Fibroblast of mammary gland (primary cell): ENCODE data around the gene PKP1.

ENCODE experiments used
- DNase-seq: peaks from one replicate; pipeline ENCODE4 v3.0.0-alpha.2; 2010; ENCODE audit warnings: low read depth
- H3K4me3 ChIP-seq: 2 replicates; pipeline ENCODE4 v1.5.1; 2011; ENCODE audit warnings: low read depth, mild to moderate bottlenecking, low read length, moderate library complexity; ENCODE audit not compliant: control insufficient read depth
- TF ChIP-seq, protein P1 (sequence below): conservative IDR thresholded peaks from 2 replicates; pipeline ENCODE4 v1.5.1; 2011; ENCODE audit warnings: low read depth, low read length, inconsistent platforms; ENCODE audit not compliant: control insufficient read depth, insufficient read depth

PKP1 gene

GRCh38 chr1:201266276-201266675, 17.0 kb upstream of the PKP1 start:
- no peak overlapping the region for H3K4me3 ChIP-seq
- no peak for DNase-seq
- TF ChIP-seq, protein P1, sequence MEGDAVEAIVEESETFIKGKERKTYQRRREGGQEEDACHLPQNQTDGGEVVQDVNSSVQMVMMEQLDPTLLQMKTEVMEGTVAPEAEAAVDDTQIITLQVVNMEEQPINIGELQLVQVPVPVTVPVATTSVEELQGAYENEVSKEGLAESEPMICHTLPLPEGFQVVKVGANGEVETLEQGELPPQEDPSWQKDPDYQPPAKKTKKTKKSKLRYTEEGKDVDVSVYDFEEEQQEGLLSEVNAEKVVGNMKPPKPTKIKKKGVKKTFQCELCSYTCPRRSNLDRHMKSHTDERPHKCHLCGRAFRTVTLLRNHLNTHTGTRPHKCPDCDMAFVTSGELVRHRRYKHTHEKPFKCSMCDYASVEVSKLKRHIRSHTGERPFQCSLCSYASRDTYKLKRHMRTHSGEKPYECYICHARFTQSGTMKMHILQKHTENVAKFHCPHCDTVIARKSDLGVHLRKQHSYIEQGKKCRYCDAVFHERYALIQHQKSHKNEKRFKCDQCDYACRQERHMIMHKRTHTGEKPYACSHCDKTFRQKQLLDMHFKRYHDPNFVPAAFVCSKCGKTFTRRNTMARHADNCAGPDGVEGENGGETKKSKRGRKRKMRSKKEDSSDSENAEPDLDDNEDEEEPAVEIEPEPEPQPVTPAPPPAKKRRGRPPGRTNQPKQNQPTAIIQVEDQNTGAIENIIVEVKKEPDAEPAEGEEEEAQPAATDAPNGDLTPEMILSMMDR, result no peak

GRCh38 chr1:201266774-201267173, 16.5 kb upstream of the PKP1 start:
- TF ChIP-seq, protein P1, result no peak
- peak; percentile 92 for DNase-seq
- H3K4me3 ChIP-seq, result no peak overlapping the region

DNA sequence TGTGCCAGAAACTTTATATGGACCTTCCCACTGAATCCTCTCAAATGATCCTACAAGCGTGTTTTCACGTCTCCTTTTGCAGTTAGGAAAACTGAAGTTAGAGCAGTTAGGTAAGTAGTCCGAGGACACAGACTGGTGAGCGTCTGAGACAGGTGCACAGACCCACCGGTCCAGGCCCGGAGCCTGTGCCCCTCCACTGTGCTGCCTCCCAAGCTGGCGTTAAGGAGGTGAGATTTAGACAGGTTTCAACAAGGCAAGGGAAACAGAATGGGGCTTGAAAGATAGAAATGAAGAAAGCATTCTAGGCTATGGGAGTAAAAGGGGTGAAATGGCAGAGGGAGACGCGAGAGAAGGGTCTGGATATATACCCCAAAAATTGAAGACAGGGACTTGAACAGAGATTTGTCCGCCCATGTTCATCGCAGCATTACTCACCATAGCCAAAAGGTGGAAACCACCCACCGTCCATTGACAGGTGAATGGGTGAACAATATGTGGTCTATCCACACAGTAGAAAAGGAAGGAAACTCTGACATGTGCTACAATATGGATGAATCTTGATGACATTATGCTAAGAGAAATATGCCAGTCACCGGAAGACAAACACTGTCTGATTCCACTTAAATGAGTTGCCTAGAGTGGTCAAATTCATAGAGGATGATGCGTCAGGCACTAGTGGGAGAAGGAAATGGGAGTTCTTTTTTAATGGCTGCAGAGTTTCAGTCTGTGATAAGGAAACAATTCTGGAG, 15.7 kb upstream of the PKP1 start:
- DNase-seq, result peak; percentile 79

DNA sequence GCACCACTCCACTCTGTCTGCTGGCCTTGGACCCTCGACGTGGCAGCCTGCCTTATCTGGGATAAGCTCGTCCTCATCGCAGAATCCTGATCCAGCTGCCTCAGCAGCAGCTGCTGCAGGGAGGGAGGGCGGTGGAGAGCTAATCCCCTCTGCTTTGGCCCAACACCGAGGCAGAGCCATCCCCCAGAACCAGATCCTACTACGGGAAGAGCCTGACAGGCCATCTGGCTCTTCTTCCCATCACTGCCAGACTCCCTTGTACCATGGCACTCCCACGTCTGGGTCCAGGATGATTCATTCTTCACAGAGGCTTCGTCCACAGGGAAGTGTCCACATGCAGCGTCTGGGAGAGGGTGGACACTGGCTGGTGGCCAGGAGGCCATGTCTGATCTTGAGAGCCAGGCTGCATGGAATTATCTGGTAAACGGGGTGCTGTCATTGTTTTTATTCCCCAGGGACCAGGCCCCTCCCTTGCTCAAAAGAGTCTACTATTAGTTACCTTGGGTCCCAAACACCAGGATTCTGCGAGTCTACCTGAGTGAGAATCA, 14.6 kb upstream of the PKP1 start:
- no peak overlapping the region for H3K4me3 ChIP-seq
- TF ChIP-seq, protein P1, result no peak
- peak; percentile 91 for DNase-seq

More for the DNA sequence above, 15.7 kb upstream of the PKP1 start:
- no peak overlapping the region for H3K4me3 ChIP-seq
- TF ChIP-seq, protein P1, result no peak

GRCh38 chr1:201269281-201269680, 14.0 kb upstream of the PKP1 start:
- TF ChIP-seq, protein P1, result no peak
- H3K4me3 ChIP-seq, result no peak overlapping the region
- DNase-seq, result no peak

DNA sequence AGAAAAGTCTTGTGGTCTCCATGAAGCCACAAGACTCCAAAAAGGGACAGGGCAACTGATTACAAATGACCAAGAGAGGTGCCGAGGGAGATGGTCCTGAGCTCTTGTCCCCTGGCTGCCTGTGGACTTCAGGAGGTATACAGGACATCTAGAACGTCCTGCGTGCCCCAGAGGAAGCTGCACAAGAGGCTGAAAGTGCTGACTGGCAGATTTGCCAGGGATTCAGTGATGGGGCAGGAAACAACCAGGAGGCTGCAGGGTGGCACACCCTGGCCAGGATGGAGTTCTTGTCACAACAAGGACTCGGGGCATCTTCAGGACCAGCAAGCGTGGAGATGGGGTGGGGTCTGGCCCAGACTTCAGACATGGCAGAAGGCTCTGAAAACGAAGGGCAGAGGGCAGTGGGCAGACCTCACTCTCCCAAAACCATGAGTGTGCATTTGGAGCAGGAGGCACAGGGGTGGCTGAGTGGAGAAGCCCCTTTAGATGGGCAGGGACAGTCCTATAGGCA, 13.4 kb upstream of the PKP1 start:
- H3K4me3 ChIP-seq, result no peak overlapping the region
- no peak for DNase-seq
- TF ChIP-seq, protein P1, result no peak
